Vagina (tissue), 2 donors: ENCODE measurements around the gene CD36. TPM values are rescaled to one million over a fixed set of nuclear protein-coding genes. Genes with fewer than 3 reads are reported as not detected.

Experiments used
- DNase-seq, 2 donors: peaks; one replicate each; pipeline ENCODE4 v3.0.0-alpha.2; 2017; ENCODE audit errors: extremely low spot score in 2 of 2
- H3K27ac ChIP-seq: fragments of 200-600 bp; sonication (generic); one replicate; pipeline ENCODE4 v1.5.1; 2019
- H3K27me3 ChIP-seq: fragments of 200-600 bp; sonication (generic); one replicate; pipeline ENCODE4 v1.5.1; 2019
- H3K36me3 ChIP-seq, 2 donors: fragments of 200-600 bp; sonication (generic); one replicate each; pipeline ENCODE4 v1.5.1; 2017 to 2019
- H3K4me1 ChIP-seq: fragments of 200-600 bp; sonication (generic); one replicate; pipeline ENCODE4 v1.5.1; 2019
- H3K4me3 ChIP-seq, 2 donors: fragments of 200-600 bp; sonication (generic); 1 replicate in 1 of 2; 2 replicates in 1 of 2; pipeline ENCODE4 v1.5.1; 2016 to 2019
- H3K9me3 ChIP-seq: fragments of 200-600 bp; sonication (generic); one replicate; pipeline ENCODE4 v1.5.1; 2019
- POLR2A ChIP-seq, 2 donors: fragments of 450-650 bp; IDR thresholded peaks; one replicate each; pipeline ENCODE4 v1.6.1; 2017; ENCODE audit warnings: antibody characterized with exemption in 2 of 2, mild to moderate bottlenecking in 2 of 2, moderate library complexity in 2 of 2
- POLR2AphosphoS5 ChIP-seq, 2 donors: sonication (generic); formaldehyde crosslinking; IDR thresholded peaks; one replicate each; pipeline ENCODE4 v1.9.0; 2017; ENCODE audit warnings: antibody characterized with exemption in 2 of 2, mild to moderate bottlenecking in 2 of 2, low read depth in 1 of 2; ENCODE audit not compliant: insufficient read depth in 1 of 2
- intact Hi-C: fragments of 100-400 bp; cut with DNase I; formaldehyde crosslinking; loops from one replicate; pipeline ENCODE4 v1.15.1; 2023
- total RNA-seq: library from RNA; depleted of rRNA; stranded (reverse); fragments of >200 nt; gene quantifications from one replicate; pipeline ENCODE4 v1.2.3, GENCODE V29; 2016
- TF ChIP-seq, protein P1 (sequence below), 3 experiments: fragments of 450-650 bp in 2 of 3; fragments of 200-600 bp in 1 of 3; sonication (generic) in 1 of 3; IDR thresholded peaks; one replicate each; pipeline ENCODE4 v1.5.1; 2017 to 2019; ENCODE audit warnings: antibody characterized with exemption in 3 of 3, mild to moderate bottlenecking in 2 of 3, moderate library complexity in 2 of 3

Gene CD36
- total RNA-seq, 1 donor from 2014 or later, result 102 TPM

DNA sequence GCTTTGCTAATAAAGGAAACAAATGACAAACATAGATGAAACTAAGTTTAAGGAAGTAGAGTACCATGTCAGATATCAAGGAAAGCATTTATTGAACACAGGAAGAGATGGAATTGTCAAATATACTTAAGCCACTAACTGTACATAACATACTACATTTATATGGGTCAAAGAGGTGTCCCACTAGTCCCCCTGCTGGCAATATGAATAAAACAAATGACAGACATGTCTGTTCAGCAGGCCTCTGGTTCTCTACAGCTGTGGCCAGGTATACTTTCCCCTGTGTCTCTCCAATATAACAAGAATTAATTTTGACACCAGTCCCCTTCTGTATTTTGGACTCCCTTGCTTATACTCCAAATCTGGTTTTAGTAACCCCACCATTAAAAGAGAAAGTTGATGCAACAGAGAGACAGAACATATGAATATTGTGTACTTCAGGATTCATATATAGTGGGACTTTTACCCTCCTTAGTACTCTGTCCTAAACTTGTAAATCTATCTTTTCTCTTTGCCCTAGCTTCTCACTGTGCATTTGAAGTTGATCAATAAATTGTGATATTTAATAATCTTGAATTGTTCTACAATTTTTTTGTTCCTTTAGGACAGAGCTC, 42.9 kb downstream of the CD36 start:
- Histone ChIP-seq H3K27me3 (no peaks in the 10 kb centered on the region), H3K4me1 (no peaks in the 10 kb centered on the region), H3K9me3 (no peaks in the 10 kb centered on the region), H3K4me3 (no peak overlapping the region), H3K27ac (no peak overlapping the region), H3K36me3 (no peaks in the 10 kb centered on the region)
- no peak for TF ChIP-seq POLR2AphosphoS5 (IDR thresholded peaks at IDR 0.05; ENCODE audit: insufficient read depth in 1 of 2, low read depth in 1 of 2)
- TF ChIP-seq POLR2A (IDR thresholded peaks at IDR 0.05), result no peak
- TF ChIP-seq, protein P1, sequence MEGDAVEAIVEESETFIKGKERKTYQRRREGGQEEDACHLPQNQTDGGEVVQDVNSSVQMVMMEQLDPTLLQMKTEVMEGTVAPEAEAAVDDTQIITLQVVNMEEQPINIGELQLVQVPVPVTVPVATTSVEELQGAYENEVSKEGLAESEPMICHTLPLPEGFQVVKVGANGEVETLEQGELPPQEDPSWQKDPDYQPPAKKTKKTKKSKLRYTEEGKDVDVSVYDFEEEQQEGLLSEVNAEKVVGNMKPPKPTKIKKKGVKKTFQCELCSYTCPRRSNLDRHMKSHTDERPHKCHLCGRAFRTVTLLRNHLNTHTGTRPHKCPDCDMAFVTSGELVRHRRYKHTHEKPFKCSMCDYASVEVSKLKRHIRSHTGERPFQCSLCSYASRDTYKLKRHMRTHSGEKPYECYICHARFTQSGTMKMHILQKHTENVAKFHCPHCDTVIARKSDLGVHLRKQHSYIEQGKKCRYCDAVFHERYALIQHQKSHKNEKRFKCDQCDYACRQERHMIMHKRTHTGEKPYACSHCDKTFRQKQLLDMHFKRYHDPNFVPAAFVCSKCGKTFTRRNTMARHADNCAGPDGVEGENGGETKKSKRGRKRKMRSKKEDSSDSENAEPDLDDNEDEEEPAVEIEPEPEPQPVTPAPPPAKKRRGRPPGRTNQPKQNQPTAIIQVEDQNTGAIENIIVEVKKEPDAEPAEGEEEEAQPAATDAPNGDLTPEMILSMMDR (IDR thresholded peaks at IDR 0.05), result no peak
- intact Hi-C loops, result no loop called here
- DNase-seq, result no peak

DNA sequence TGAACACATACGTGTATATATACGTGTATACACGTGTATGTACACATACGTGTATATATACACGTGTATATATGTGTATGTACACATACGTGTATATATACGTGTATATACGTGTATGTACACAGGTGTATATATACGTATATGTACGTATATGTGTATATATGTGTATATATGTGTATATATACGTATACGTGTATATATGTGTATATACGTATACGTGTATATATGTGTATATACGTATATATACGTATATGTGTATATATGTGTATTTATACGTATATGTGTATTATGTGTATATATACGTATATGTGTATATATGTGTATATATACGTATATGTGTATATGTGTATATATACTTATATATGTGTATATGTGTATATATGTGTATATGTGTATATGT, 44.3 kb downstream of the CD36 start:
- TF ChIP-seq, protein P1 (IDR thresholded peaks at IDR 0.05), result no peak
- no peak for TF ChIP-seq POLR2AphosphoS5 (IDR thresholded peaks at IDR 0.05; ENCODE audit: insufficient read depth in 1 of 2, low read depth in 1 of 2)
- TF ChIP-seq POLR2A (IDR thresholded peaks at IDR 0.05), result no peak
- no peaks in the 10 kb centered on the region for H3K27me3 ChIP-seq
- H3K36me3 ChIP-seq, result no peaks in the 10 kb centered on the region
- no peak for DNase-seq
- no peaks in the 10 kb centered on the region for H3K4me1 ChIP-seq
- intact Hi-C loops, result no loop called here
- no peak overlapping the region for H3K4me3 ChIP-seq
- H3K27ac ChIP-seq, result no peak overlapping the region
- no peaks in the 10 kb centered on the region for H3K9me3 ChIP-seq

DNA sequence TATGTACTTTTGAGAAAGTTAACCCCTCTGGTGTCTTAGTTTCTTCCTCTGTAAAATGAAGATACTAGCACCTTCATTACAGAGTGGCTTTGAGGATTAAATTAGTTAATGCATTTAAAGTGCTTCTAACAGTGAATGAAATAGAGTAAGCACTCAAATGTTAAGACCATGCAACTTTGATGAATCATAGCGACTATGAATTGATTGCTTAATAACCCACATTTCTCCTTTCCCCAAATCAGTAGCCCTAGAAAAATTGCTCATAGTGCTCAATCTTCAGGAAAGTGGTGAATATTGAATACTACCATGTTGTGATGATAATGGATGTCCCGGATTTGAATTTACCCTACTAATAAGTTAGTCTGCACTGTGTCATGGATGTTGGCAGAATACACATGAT, 48.1 kb downstream of the CD36 start:
- DNase-seq, result no peak
- H3K27me3 ChIP-seq, result no peaks in the 10 kb centered on the region
- H3K4me3 ChIP-seq, result no peak overlapping the region
- intact Hi-C loops, result no loop called here
- H3K27ac ChIP-seq, result no peak overlapping the region
- H3K4me1 ChIP-seq, result no peaks in the 10 kb centered on the region
- H3K9me3 ChIP-seq, result no peaks in the 10 kb centered on the region
- TF ChIP-seq POLR2A (IDR thresholded peaks at IDR 0.05) (no peak), POLR2AphosphoS5 (IDR thresholded peaks at IDR 0.05; ENCODE audit: insufficient read depth in 1 of 2, low read depth in 1 of 2) (no peak)
- TF ChIP-seq, protein P1 (IDR thresholded peaks at IDR 0.05), result no peak
- no peaks in the 10 kb centered on the region for H3K36me3 ChIP-seq

- H3K27ac ChIP-seq, result no peak overlapping the region
- intact Hi-C loops, result no loop called here
- H3K4me3 ChIP-seq, result no peak overlapping the region
- no peaks in the 10 kb centered on the region for H3K9me3 ChIP-seq
- no peak for DNase-seq
- no peaks in the 10 kb centered on the region for H3K27me3 ChIP-seq
- no peaks in the 10 kb centered on the region for H3K4me1 ChIP-seq
- no peak for TF ChIP-seq POLR2AphosphoS5 (IDR thresholded peaks at IDR 0.05; ENCODE audit: insufficient read depth in 1 of 2, low read depth in 1 of 2)
- TF ChIP-seq, protein P1 (IDR thresholded peaks at IDR 0.05), result peak; percentile 37 to 67 (median 56)
- H3K36me3 ChIP-seq, result no peaks in the 10 kb centered on the region
These were observed 60.7 kb downstream of the CD36 start for GRCh38 chr7:80699045-80699638.

DNA sequence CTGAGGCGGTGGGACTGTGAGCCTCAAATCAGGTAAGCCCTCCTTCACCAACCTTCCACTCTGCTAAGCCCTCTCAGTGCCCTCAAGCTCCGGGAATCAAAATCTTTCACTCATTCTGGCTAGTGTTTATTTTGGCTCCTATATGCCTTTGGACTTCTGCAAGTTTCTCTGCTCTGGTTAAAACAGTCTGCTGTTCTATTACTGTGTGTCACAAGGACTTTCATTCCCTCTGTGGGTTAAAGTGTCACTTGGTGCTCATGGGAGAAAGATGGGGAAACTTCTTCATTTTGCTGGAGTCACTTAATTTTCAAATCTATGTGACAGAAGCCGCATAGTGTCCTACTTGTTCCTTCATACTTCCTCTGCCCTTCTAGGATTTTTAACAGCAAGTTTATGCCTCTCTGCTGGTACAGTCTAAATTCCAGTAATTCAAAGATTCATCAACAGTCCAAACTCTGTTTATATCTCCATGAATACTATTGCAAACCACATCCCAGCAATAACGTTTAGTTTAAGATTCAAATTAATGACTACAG, 61.3 kb downstream of the CD36 start:
- TF ChIP-seq POLR2A (IDR thresholded peaks at IDR 0.05) (no peak), POLR2AphosphoS5 (IDR thresholded peaks at IDR 0.05; ENCODE audit: insufficient read depth in 1 of 2, low read depth in 1 of 2) (no peak)
- TF ChIP-seq, protein P1 (IDR thresholded peaks at IDR 0.05), result no peak
- Histone ChIP-seq H3K4me1 (no peaks in the 10 kb centered on the region), H3K27me3 (no peaks in the 10 kb centered on the region), H3K9me3 (no peaks in the 10 kb centered on the region), H3K36me3 (no peaks in the 10 kb centered on the region), H3K4me3 (no peak overlapping the region), H3K27ac (no peak overlapping the region)
- intact Hi-C loops, result loop anchor here (5.0 kb wide), 1 partner anchor 768 kb away; no protein-coding TSS in a partner anchor
- DNase-seq, result no peak
